HepG2 (cell line): Measurements from ENCODE around the gene TBRG4. TPM values are rescaled to one million over a fixed set of nuclear protein-coding genes. Genes with fewer than 3 reads are reported as not detected.

Source experiments
- ATAC-seq: fragments of 200-7000 bp; cut with Tn5 transposase; 3 replicates; pipeline ENCODE4 v1.9.1; 2020; ENCODE audit warnings: mild to moderate bottlenecking, moderate library complexity
- BruUV-seq: library from RNA; stranded (reverse); fragments of 400-500 nt; replicated peaks from 2 replicates; lab custom pipeline; 2021; lab: Mats Ljungman, UMichigan
- CTCF ChIA-PET: fragments of 300-600 bp; formaldehyde crosslinking; extraction: SDS; loops from one replicate; lab custom pipeline; 2021; ENCODE audit warnings: low total read pairs, inconsistent platforms, low intra/inter-chr PET ratio; lab: Yijun Ruan, JAX
- POLR2A ChIA-PET: fragments of 350-600 bp; sonication (Branson Sonifier 250); formaldehyde crosslinking; loops from one replicate; lab custom pipeline; 2020; ENCODE audit warnings: antibody characterized with exemption, inconsistent platforms; lab: Yijun Ruan, JAX
- DNase-seq: peaks from one replicate; pipeline ENCODE4 v3.0.0-alpha.2; 2015; ENCODE audit warnings: low spot score
- FAIRE-seq: peaks from 3 replicates; lab custom pipeline; 2011; peaks lifted over from hg19 to GRCh38; lab: Jason Lieb, UNC
- H2AFZ ChIP-seq: one replicate; pipeline ENCODE4 v1.6.1; 2011; ENCODE audit warnings: low read length, inconsistent platforms
- H3K27ac ChIP-seq: fragments of 300-600 bp; 3 replicates; pipeline ENCODE4 v1.8.0; 2011; ENCODE audit warnings: mixed run types, mild to moderate bottlenecking, mixed read lengths, low read length, inconsistent platforms; ENCODE audit not compliant: insufficient read depth; ENCODE audit errors: extremely low read length
- H3K27me3 ChIP-seq, 2 experiments: fragments of 200-600 bp in 1 of 2; 2 replicates in 1 of 2; 3 replicates in 1 of 2; pipeline versions ENCODE4 v1.6.0 to v1.8.0; 2011; ENCODE audit warnings: low read length in 2 of 2, mild to moderate bottlenecking in 2 of 2, moderate library complexity in 2 of 2, inconsistent platforms in 1 of 2; ENCODE audit not compliant: insufficient read depth in 2 of 2, control insufficient read depth in 1 of 2
- H3K36me3 ChIP-seq, 2 experiments: fragments of 200-600 bp in 1 of 2; replicated peaks in 1 of 2; 2 replicates in 1 of 2; 3 replicates in 1 of 2; pipeline versions ENCODE4 v1.5.1 to v1.8.0; 2011; ENCODE audit warnings: low read length in 2 of 2, inconsistent platforms in 1 of 2; ENCODE audit not compliant: insufficient read depth in 2 of 2, control insufficient read depth in 1 of 2
- H3K4me1 ChIP-seq: 2 replicates; pipeline ENCODE4 v1.5.1; 2012; ENCODE audit warnings: low read length, inconsistent platforms; ENCODE audit not compliant: insufficient read depth
- H3K4me2 ChIP-seq: 2 replicates; pipeline ENCODE4 v1.6.0; 2011; ENCODE audit warnings: low read depth, low read length, inconsistent platforms
- H3K4me3 ChIP-seq, 3 experiments: fragments of 200-600 bp in 1 of 3; sonication (generic), shearing (Covaris generic) in 1 of 3; replicated peaks in 1 of 3; 2 replicates each; pipeline ENCODE4 v1.5.1; 2011 to 2016; ENCODE audit warnings: low read length in 3 of 3, inconsistent platforms in 2 of 3, low read depth in 2 of 3, mild to moderate bottlenecking in 2 of 3, control low read depth in 1 of 3, mixed read lengths in 1 of 3; ENCODE audit not compliant: insufficient read depth in 1 of 3
- H3K79me2 ChIP-seq: one replicate; pipeline ENCODE4 v1.6.1; 2011; ENCODE audit warnings: low read length, inconsistent platforms; ENCODE audit not compliant: insufficient read depth
- H3K9ac ChIP-seq: 2 replicates; pipeline ENCODE4 v1.6.0; 2011; ENCODE audit warnings: mild to moderate bottlenecking, low read depth, low read length, inconsistent platforms; ENCODE audit not compliant: insufficient read depth
- H3K9me3 ChIP-seq: 2 replicates; pipeline ENCODE4 v1.5.1; 2012; ENCODE audit warnings: mild to moderate bottlenecking, low read length
- H4K20me1 ChIP-seq: 2 replicates; pipeline ENCODE4 v1.6.0; 2011; ENCODE audit warnings: inconsistent platforms, mild to moderate bottlenecking, low read length, moderate library complexity; ENCODE audit not compliant: insufficient read depth
- CTCF ChIP-seq: sonication (generic); formaldehyde crosslinking; IDR thresholded peaks from 2 replicates; pipeline ENCODE4 v1.5.0; 2020; ENCODE audit warnings: mild to moderate bottlenecking, missing genetic modification reagents, moderate library complexity
- GLI4 ChIP-seq: sonication (generic); formaldehyde crosslinking; IDR thresholded peaks from 2 replicates; pipeline ENCODE4 v1.5.1; 2020; ENCODE audit warnings: missing genetic modification reagents, mild to moderate bottlenecking, moderate library complexity, borderline replicate concordance
- NR2F6 ChIP-seq, 2 experiments: IDR thresholded peaks; 2 replicates each; pipeline ENCODE4 v1.6.1; 2016; ENCODE audit warnings: antibody characterized with exemption in 1 of 2, mild to moderate bottlenecking in 1 of 2
- STAG1 ChIP-seq: sonication (generic); formaldehyde crosslinking; IDR thresholded peaks from 2 replicates; pipeline ENCODE4 v1.4.0; 2020; ENCODE audit warnings: missing genetic modification reagents
- XRCC5 ChIP-seq: fragments of 200-400 bp; formaldehyde crosslinking; optimal IDR thresholded peaks from 2 replicates; pipeline ENCODE3; 2017; ENCODE audit warnings: mild to moderate bottlenecking, low read length
- ZBTB2 ChIP-seq: sonication (generic); formaldehyde crosslinking; IDR thresholded peaks from 2 replicates; pipeline ENCODE4 v1.8.0; 2022; ENCODE audit warnings: low read depth, missing genetic modification reagents
- ZNF609 ChIP-seq: sonication (generic); formaldehyde crosslinking; IDR thresholded peaks from 2 replicates; pipeline ENCODE4 v1.4.0; 2020; ENCODE audit warnings: mild to moderate bottlenecking, missing genetic modification reagents, borderline replicate concordance
- ZNF687 ChIP-seq: sonication (generic); formaldehyde crosslinking; IDR thresholded peaks from 2 replicates; pipeline ENCODE4 v1.5.1; 2020; ENCODE audit warnings: mild to moderate bottlenecking, missing genetic modification reagents, moderate library complexity
- WGBS: methylation state at CpG from one replicate; pipeline ENCODE4 v1.1.6; 2017; ENCODE audit warnings: low lambda C conversion rate; 5-methylcytosine and 5-hydroxymethylcytosine counted together
- in situ Hi-C: cut with HindIII; loops from 2 replicates; pipeline ENCODE4 v1.10.0; 2017; ENCODE audit warnings: low pct_unique_long_range_greater_than_20kb; ENCODE audit not compliant: extremely low pct_ligation_motif_present
- intact Hi-C: fragments of 100-400 bp; cut with micrococcal nuclease; formaldehyde crosslinking; loops from one replicate; pipeline ENCODE4 v1.10.0; 2022; ENCODE audit not compliant: unreplicated experiment
- polyA plus RNA-seq, 8 experiments: library from polyadenylated mRNA; depleted of rRNA in 3 of 8; stranded (reverse) in 7 of 8; unstranded in 1 of 8; fragments of >200 nt; fragmentation: Illumina TruSeq in 4 of 8; extraction: Trizol in 4 of 8; gene quantifications; 2 replicates each; pipeline versions ENCODE4 v1.2.1 to v1.2.3, GENCODE V29; 2011 to 2016; ENCODE audit warnings: low read depth in 4 of 8, missing spikeins in 1 of 8, mixed read lengths in 1 of 8; ENCODE audit not compliant: insufficient read depth in 1 of 8
- total RNA-seq, 5 experiments: library from RNA; depleted of rRNA; stranded (reverse); fragments of >200 nt; fragmentation: Illumina TruSeq; extraction: Trizol; gene quantifications; 2 replicates each; pipeline ENCODE4 v1.2.3, GENCODE V29; 2016; ENCODE audit warnings: low read depth in 1 of 5

Gene TBRG4
- total and polyA plus RNA-seq, 2 of the 13 experiments (the other 11 are each of a cell fraction or from before 2014, with no cell fraction given), result 87.8 to 107 TPM

- in situ Hi-C loops (no loop called here), intact Hi-C loops (no loop called here)
- BruUV-seq, result no TSS peak
- no peak overlapping the region for H3K4me3 ChIP-seq
- no peaks in the 10 kb centered on the region for H4K20me1 ChIP-seq
- H3K9ac ChIP-seq, result no peak overlapping the region
- CTCF ChIA-PET, result no interaction called here
- no peaks in the 10 kb centered on the region for H3K79me2 ChIP-seq
- no peak overlapping the region for H3K4me2 ChIP-seq
- WGBS, result 44% methylated on average over 16 of the region's 19 CpGs
- H3K27me3 ChIP-seq, result peaks cover 4 to 46% of the 10 kb centered on the region in 2 experiments; a peak in 3 of 5 replicates
- H3K36me3 ChIP-seq, result no peaks in the 10 kb centered on the region
- TF ChIP-seq CTCF (CRISPR knock-in tag), result peak; percentile 60
- TF ChIP-seq XRCC5, result peak; percentile 63
- no peak for TF ChIP-seq GLI4 (CRISPR knock-in tag)
- no peak for TF ChIP-seq ZNF609
- peak; percentile 9; the same call in 1 of the 2 replicates for TF ChIP-seq ZNF687 (CRISPR knock-in tag)
- TF ChIP-seq STAG1, result peak; percentile 55
- 0 out of 2 replicates have a peak, but pooled peaks have one; percentile 16 for TF ChIP-seq NR2F6 (IDR thresholded peaks at IDR 0.05)
- TF ChIP-seq NR2F6 (CRISPR knock-in tag; IDR thresholded peaks at IDR 0.05), result no peak
- TF ChIP-seq ZBTB2 (CRISPR knock-in tag), result no peak
- TF ChIP-seq, all 625 proteins: peak for 5
- no peak for DNase-seq
- POLR2A ChIA-PET, result no interaction called here
- Histone ChIP-seq H3K27ac (no peak overlapping the region), H2AFZ (no peak overlapping the region), H3K4me1 (no peaks in the 10 kb centered on the region), H3K9me3 (no peaks in the 10 kb centered on the region)
- FAIRE-seq, result no peak
- ATAC-seq, result peak; percentile 83
Observed at GRCh38 chr7:45146531-45147379, 35.3 kb upstream of the TBRG4 start.
